NCI-H345 treated with DMSO at 0.1 percent for 48 hours (cell line): ENCODE data around the gene RAB2B.
"Not testable (repeated sequence)": the region's sequence is repeated elsewhere in the genome, so short reads cannot be mapped to it uniquely, and the experiment has no call there.

Source experiments
- DNase-seq: peaks from one replicate; lab custom pipeline; 2025; ENCODE audit not compliant: unreplicated experiment; lab: John Stamatoyannopoulos, UW

The RAB2B gene

GRCh38 chr14:21494902-21495762, 18.4 kb upstream of the RAB2B start:
- no peak for DNase-seq

- no peak for DNase-seq
Observed at GRCh38 chr14:21486640-21487087, 9.9 kb upstream of the RAB2B start.

DNA sequence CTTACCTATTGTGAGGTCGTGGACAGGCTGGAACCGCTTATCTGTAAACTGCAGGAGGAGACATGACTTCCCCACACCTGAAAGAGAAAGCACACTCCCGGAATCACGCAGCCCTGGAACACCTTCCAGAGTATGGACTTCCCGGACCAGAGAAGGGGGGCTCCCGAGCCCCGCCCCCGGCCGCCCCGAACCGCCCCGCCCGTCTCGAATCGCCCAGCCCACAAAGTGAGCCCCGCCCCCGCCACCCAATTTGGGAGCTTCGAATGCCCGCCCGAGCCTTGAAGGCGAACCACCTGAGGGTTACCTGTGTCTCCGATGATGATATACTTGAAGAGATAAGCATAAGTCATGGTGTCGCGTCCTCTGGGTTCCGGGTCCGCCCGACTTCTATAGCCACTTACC, 235 bp downstream of the RAB2B start:
- no peak for DNase-seq

DNA sequence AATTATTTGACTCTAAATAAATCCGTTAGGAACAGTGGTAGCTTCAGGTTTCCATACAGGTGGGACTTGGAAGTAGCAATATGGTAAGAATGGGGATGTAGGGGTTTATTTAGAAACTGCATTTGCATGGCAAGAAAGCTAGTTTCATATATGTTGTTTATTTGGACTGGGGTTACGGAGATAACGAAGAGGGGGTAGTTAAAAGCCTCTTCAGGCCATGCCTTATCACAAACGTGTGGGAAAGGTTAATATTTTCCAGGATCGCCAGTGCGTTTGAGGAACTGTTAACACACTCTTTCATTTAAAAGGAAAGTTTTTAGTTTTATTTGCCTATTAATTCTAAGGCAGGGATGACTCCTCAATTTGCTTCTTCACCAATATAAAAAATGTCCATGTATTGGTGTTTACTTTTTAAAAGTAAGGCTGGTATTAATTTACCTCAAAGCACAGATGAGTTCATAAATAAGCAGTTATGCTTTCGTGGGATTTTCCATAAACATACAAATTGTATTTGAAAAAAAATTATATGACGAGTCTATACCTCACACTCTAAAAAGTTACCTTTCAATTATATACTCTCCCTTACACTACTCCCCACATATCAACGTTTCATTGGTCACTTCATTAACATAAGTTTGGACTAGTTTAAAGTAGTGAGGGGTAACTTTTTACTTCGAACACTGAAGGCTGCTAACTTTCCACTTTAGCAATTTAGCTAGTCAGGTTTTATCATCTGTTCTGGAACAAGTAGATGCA, 814 bp downstream of the RAB2B start:
- no peak for DNase-seq

DNA sequence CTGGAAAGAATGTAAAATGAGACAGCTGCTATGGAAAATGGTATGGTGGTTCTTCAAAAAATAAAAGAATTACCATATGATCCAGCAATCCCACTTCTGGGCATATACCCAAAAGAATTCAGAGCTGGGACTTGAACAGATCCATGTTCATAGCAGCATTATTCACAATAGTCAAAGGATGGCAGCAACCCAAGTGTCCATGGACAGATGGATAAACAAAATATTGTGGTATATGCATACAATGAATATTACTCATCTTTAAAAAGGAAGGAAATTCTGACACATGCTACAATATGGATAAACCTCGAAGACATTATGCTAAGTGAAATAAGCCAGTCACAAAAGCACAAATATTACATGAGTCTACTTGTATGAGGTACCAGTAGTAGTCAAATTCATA, 9.1 kb downstream of the RAB2B start:
- no peak for DNase-seq

- DNase-seq: peak; percentile 98
Observed at GRCh38 chr14:21455912-21456667, 20.7 kb downstream of the RAB2B start, which contains the start of gene CHD8. CHD8 (minus strand) TSS chr14:21456123; CDS start chr14:21431643, 24,480 bp downstream.

- DNase-seq: no peak
Observed at GRCh38 chr14:21455592-21455911, 21.2 kb downstream of the RAB2B start.

DNA sequence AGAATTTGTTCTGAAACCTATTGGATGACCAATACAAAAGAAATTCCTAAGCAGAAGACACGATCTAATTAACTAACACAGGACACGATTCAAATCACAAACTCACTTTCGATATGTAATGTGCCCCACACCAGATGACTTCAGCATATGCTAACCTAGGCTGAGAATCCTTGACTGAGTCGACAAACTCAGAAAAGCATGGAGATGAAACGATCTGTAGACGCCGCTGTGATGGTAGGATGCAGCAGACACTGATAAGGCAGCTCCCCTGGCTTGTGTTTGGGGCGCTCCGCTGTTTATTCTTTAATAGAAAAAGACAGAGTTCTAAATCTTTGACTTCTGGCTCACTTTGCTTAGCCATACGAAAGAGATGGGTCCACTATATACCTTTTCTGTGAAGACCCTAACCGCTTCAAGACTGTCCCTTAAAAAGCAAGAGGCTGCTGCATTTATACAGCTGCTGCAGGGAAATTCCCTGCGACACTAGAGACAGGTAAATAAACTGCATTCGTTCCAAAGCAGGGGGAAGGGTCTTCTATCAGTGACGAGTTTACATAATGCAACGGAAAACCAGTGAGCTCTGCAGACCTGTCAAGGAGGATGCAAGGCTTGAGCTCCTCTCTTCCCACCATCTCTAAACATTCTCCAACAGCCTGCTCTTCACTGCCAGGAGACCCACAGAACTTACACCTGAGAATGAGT, 21.8 kb downstream of the RAB2B start:
- DNase-seq: no peak

- DNase-seq: no peak
Observed at GRCh38 chr14:21449899-21450216, 26.9 kb downstream of the RAB2B start.

DNA sequence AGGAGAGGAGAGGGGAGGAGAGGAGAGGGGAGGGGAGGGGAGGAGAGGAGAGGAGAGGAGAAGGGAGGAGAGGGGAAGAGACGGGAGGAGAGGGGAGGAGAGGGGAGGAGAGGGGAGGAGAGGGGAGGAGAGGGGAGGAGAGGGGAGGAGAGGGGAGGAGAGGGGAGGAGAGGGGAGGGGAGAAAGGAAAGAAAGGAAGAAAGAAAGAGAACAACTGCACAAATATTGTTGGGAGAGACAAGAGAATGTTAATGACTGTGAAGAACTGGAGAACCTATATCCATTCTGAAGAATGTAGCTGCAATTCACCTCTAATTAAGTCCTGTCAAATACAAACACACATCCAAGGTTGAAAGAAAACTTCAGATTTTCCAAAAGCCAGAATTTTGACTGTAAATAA, 34.1 kb downstream of the RAB2B start:
- DNase-seq: not testable (repeated sequence)

DNA sequence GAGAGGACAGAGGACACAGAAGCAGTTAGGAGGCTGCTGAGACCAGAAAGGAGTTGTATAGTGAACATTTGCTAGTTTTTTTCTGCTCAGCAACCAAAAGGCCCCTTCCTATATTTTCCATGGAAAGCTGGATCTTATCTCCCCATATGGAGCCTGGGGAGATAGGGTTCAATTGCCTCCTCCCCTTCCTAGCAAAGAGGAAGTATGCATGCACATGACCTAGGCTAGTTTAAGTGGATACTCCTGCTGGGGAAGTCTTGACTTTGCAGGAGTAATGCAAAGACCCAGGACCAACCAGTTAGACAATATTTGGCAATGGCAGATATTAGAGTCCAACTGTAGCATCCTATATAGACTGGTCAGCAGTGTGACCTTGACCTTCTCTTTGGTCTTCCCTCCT, 35.9 kb downstream of the RAB2B start:
- no peak for DNase-seq

DNA sequence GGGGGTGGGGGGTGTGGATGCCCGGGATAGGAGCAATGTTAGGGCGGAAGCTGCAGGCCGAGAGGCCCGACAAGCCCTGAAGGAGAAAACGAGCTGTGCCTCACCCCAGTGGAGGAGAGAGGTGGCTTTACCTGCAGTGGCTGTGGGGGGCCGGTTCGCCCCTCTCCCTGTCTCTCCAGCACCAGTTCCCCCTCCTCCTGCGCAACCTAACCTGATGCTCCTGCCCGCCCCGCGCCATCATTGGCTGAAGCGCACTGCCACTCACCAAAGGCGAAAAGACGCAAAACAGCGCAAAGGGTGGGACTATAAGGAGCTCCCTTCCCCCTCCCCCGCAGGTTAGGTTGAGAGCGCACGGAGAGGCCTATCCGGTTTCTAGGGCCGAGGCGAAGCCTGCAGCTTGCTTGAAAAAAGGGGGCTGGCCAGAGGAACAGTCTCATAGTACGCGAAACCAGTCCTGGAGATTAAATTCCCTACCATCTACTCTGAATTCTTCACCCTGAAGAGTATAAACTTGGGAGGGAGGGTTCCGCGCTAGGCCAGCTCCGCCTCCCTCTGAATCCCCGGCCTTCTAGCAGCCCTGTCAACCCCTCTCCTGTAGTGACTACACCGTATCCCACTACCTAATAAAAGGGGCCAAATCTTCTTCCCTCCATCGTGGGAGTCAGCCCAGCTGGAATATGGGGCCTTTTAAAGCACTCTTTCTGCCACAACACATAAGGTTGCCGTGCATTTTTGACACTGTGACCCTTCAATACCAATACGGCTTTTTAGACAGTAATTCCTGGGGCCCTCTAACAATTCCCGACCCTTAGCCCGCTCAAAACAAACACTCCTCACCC, 39.5 kb downstream of the RAB2B start:
- peak; percentile 89 for DNase-seq

- no peak for DNase-seq
Observed at GRCh38 chr14:21436567-21437062, 40.1 kb downstream of the RAB2B start.

DNA sequence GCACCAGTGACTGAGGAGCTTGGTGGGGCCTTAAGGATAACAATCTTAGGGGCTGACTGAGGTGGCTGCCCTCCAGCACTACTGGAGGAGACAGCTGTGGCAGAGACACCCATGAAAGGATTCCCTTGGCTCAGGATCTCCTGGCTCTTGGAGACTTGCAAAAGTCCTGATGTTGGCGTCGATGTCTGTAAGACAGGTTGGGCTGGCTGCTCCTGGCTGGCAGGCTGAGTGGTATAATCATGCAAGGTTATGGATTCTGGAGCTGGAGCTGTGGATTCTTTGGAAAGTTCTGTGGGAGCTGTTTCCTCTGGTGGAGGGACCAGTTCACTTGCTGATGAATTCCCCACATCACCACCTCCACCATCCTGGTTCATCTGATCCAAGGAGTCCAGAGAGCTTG, 45.6 kb downstream of the RAB2B start:
- DNase-seq: no peak

GRCh38 chr14:21428930-21429329, 47.8 kb downstream of the RAB2B start:
- no peak for DNase-seq

GRCh38 chr14:21426692-21427091, 50.1 kb downstream of the RAB2B start:
- no peak for DNase-seq

DNA sequence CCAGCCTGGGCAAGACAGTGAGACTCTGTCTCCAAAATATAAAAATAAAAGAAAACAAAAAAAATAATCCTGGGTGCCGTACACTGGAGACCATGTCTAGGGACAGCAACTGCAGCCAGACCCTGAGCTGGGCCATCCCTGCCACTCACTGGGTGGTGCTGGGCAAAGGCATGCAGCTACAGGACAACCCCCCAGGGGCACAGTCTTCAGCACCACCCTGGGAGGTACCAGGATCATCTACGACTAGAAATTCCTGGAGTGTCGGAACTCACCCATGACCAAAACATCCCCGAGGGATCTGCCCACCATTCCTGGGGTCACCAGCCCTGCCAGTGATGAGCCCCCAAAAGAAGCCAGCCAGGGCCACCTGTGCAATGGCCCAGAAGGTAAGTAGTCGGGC, 57.2 kb downstream of the RAB2B start:
- DNase-seq: no peak

DNA sequence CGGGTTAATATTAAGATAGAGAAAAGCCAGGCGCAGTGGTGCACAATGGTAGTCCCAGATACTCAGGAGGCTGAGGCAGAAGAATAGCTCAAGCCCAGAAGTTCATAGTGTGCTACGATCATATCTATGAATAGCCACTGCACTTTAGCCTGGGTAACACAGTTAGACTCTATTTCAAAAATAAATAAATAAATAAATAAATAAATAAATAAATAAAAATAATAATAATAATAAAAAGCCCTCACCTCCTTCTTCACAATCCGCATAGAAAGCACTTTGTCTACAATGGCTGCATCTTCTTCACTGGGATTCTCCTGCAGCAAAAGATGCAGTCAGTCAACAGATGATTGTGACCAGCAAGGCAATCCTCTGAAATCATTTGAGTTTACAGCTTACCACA, 61.4 kb downstream of the RAB2B start:
- DNase-seq: no peak

GRCh38 chr14:21414137-21414631, 62.6 kb downstream of the RAB2B start:
- DNase-seq: no peak
